MM.1S (cell line): ENCODE data around the gene KCNC4.

Source experiments
- CTCF ChIP-seq: fragments of 300-600 bp; sonication (generic); IDR thresholded peaks from 2 replicates; pipeline ENCODE4 v1.5.1; 2016; ENCODE audit warnings: antibody characterized with exemption, low read length, mixed read lengths
- EZH2phosphoT487 ChIP-seq: fragments of 300-600 bp; sonication (generic); IDR thresholded peaks from 2 replicates; pipeline ENCODE4 v1.6.1; 2018; ENCODE audit warnings: antibody characterized with exemption, low read length

- no peak for TF ChIP-seq CTCF
- no peak for TF ChIP-seq EZH2phosphoT487
Observed at GRCh38 chr1:110189181-110189580, 20.9 kb upstream of the KCNC4 start.
